AG04450 (cell line): ENCODE data around the gene NOD1. TPM values are rescaled to one million over a fixed set of nuclear protein-coding genes. Genes with fewer than 3 reads are reported as not detected.

Source experiments
- CTCF ChIA-PET: fragments of 300-600, 350-600 bp; formaldehyde crosslinking; extraction: SDS; loops from one replicate; lab custom pipeline; 2022; ENCODE audit warnings: antibody characterized with exemption, inconsistent platforms; lab: Charles Lee
- POLR2A ChIA-PET: fragments of 350-600 bp; formaldehyde crosslinking; extraction: SDS; loops from one replicate; lab custom pipeline; 2021; ENCODE audit warnings: antibody characterized with exemption, inconsistent platforms; lab: Yijun Ruan, JAX
- DNase-seq: peaks from one replicate; pipeline ENCODE4 v3.0.0-alpha.2; 2011; ENCODE audit warnings: low read depth, low spot score
- H3K27ac ChIP-seq: one replicate; pipeline ENCODE4 v1.5.1; 2012; ENCODE audit warnings: low read depth, low read length, control low read depth
- H3K27me3 ChIP-seq: one replicate; pipeline ENCODE4 v1.6.0; 2012; ENCODE audit warnings: low read length; ENCODE audit not compliant: control insufficient read depth, insufficient read depth
- H3K4me3 ChIP-seq: 2 replicates; pipeline ENCODE4 v1.5.1; 2011; ENCODE audit warnings: mild to moderate bottlenecking, low read depth, low read length, control low read depth
- H3K9me3 ChIP-seq: 2 replicates; pipeline ENCODE4 v1.5.1; 2012; ENCODE audit warnings: low read length; ENCODE audit not compliant: control insufficient read depth, insufficient read depth
- polyA plus RNA-seq: library from polyadenylated mRNA; depleted of rRNA; stranded (reverse); fragments of >200 nt; gene quantifications from 2 replicates; pipeline ENCODE4 v1.2.3, GENCODE V29; 2011
- TF ChIP-seq, protein P1 (sequence below): IDR thresholded peaks from 2 replicates; pipeline ENCODE4 v1.5.1; 2011; ENCODE audit warnings: low read depth, low read length, control low read depth, inconsistent platforms

Gene NOD1
- polyA plus RNA-seq, 1 experiment, result 3.3 TPM

DNA sequence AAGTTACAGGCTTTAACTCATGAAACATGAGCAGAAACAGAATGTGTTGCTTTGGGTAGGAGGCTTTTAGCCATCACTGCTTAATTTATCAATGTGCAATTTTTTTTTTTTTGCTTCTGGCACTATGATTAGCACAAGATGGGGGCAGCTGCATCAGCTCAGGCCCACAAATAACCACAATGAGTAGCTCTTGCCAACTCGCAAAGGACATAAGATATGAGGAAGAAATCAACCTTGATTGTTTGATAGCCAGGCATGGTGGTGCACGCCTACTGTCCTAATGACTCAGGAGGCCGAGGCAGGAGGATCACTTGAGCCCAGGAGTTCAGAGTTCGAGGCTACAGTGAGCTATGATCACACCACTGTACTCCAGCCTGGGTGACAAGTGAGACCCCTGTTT lies 12.3 kb downstream of the NOD1 start:
- TF ChIP-seq, protein P1, sequence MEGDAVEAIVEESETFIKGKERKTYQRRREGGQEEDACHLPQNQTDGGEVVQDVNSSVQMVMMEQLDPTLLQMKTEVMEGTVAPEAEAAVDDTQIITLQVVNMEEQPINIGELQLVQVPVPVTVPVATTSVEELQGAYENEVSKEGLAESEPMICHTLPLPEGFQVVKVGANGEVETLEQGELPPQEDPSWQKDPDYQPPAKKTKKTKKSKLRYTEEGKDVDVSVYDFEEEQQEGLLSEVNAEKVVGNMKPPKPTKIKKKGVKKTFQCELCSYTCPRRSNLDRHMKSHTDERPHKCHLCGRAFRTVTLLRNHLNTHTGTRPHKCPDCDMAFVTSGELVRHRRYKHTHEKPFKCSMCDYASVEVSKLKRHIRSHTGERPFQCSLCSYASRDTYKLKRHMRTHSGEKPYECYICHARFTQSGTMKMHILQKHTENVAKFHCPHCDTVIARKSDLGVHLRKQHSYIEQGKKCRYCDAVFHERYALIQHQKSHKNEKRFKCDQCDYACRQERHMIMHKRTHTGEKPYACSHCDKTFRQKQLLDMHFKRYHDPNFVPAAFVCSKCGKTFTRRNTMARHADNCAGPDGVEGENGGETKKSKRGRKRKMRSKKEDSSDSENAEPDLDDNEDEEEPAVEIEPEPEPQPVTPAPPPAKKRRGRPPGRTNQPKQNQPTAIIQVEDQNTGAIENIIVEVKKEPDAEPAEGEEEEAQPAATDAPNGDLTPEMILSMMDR, result no peak
- DNase-seq, result no peak
- no peaks in the 10 kb centered on the region for H3K9me3 ChIP-seq
- POLR2A ChIA-PET, result interaction anchor here (1.2 kb wide), 1 partner anchor 12 kb away, joined by 4 read pairs; no protein-coding TSS in a partner anchor
- H3K27me3 ChIP-seq, result no peaks in the 10 kb centered on the region
- CTCF ChIA-PET, result interaction anchor here (1.2 to 2.5 kb wide), 3 partner anchors 12 to 98 kb away, joined by 4 to 10 read pairs (median 4); no protein-coding TSS in a partner anchor
- H3K4me3 ChIP-seq, result no peak overlapping the region
- H3K27ac ChIP-seq, result no peak overlapping the region

DNA sequence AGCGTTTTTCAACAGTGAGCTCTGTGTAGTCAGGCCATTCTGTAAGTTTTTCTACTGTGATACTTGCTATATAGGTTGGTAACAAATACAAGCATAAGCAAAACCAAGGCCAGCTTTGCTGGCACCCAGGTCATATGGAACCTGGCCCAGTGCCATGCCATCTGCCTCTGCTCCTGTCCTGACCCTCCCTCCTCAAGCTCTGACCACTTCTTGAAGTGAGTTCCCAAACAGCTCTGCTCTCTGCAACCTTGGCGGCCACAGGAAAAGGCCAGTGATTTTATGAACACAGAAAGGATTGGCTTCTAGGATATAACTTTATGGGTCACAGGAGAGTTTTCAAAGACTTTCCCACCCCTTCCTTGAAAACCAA lies 12.8 kb downstream of the NOD1 start:
- ChIA-PET POLR2A (interaction anchor here (0.6 to 1.2 kb wide), 2 partner anchors 12 to 44 kb away, joined by 3 to 4 read pairs; no protein-coding TSS in a partner anchor), CTCF (interaction anchor here (1.2 to 2.5 kb wide), 3 partner anchors 12 to 98 kb away, joined by 4 to 10 read pairs (median 4); no protein-coding TSS in a partner anchor)
- peak overlapping the region; percentile 32 for H3K27ac ChIP-seq
- TF ChIP-seq, protein P1, result no peak
- H3K27me3 ChIP-seq, result no peaks in the 10 kb centered on the region
- no peaks in the 10 kb centered on the region for H3K9me3 ChIP-seq
- no peak for DNase-seq
- no peak overlapping the region for H3K4me3 ChIP-seq

DNA sequence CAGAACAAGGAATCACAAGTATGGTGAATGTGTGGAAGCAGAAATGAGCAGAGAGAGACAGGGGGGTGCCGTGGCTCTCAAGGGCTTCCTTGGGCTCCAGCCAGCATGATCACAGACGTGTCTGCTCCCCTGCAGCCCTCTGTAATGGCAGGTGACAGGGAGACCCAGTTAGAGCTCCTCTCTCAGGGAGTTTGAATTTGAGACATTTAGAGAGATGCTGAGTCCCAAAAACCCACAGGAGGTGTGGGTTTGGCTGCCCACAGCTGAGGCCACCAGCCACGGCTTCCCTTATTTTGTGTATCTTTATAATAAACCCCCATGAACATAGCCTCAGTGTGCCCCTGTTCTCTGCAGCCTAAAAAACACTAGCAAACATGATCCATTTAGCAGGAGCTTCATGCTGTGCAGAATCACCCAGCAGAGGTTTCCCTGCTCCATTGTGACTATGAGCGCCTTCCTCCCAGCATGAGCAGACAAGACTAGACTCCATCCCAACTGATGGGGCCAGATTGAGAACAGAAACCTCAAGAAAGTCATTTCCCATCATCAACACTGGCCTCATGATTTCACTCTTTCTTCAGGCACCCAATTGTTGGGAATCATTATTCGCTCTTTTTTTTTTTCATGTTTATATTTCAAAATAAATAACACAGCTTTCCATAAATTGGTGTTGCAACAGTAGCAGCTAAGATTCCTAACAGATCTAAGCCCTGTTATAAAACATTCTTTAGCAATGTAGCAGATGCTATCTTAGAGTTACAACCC lies 13.4 kb downstream of the NOD1 start:
- TF ChIP-seq, protein P1, result no peak
- CTCF ChIA-PET, result interaction anchor here (1.2 to 2.5 kb wide), 3 partner anchors 13 to 99 kb away, joined by 4 to 10 read pairs (median 4); no protein-coding TSS in a partner anchor

DNA sequence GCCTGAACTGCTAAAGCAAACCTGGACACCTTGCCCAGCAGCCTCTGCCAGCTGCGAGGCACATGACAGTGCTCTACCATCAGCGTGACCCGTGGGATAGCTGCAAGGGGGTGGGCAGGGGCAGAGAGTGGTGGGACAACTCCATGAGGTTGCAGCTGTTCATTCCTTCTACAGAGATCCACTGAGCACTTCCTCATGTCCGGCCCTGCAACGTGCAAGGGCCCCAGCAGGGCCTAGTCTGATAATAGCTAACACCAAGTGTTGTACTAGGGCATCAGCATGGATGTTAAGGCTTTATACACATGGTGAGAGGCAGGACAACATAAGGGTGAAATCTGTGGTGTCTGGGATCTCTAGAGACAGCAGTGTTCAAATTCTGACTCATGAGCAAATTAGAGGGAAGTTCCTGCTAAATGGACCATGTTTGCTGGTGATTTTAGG lies 14.3 kb downstream of the NOD1 start:
- ChIA-PET POLR2A (no interaction called here), CTCF (interaction anchor here (2.5 kb wide), 1 partner anchor 46 kb away, joined by 10 read pairs; no protein-coding TSS in a partner anchor)
- DNase-seq, result no peak
- no peak overlapping the region for H3K27ac ChIP-seq
- H3K4me3 ChIP-seq, result no peak overlapping the region
- H3K9me3 ChIP-seq, result no peaks in the 10 kb centered on the region
- no peaks in the 10 kb centered on the region for H3K27me3 ChIP-seq
- TF ChIP-seq, protein P1, result no peak

More for the DNA sequence above, 13.4 kb downstream of the NOD1 start:
- Histone ChIP-seq H3K4me3 (no peak overlapping the region), H3K9me3 (no peaks in the 10 kb centered on the region), H3K27me3 (no peaks in the 10 kb centered on the region), H3K27ac (no peak overlapping the region)
- POLR2A ChIA-PET, result interaction anchor here (0.6 to 1.2 kb wide), 2 partner anchors 13 to 45 kb away, joined by 3 to 4 read pairs; no protein-coding TSS in a partner anchor
- no peak for DNase-seq
